Sigmoid colon (tissue), 4 donors: ENCODE measurements around the gene TCEANC.

Source experiments
- EP300 ChIP-seq, 4 donors: sonication (generic); formaldehyde crosslinking; IDR thresholded peaks; one replicate each; pipeline ENCODE4 v1.6.1; 2017; ENCODE audit warnings: antibody characterized with exemption in 4 of 4
- POLR2A ChIP-seq, 2 donors: fragments of 450-650 bp; IDR thresholded peaks; one replicate each; pipeline ENCODE4 v1.6.1; 2016; ENCODE audit warnings: antibody characterized with exemption in 2 of 2, mild to moderate bottlenecking in 2 of 2, moderate library complexity in 2 of 2
- POLR2AphosphoS5 ChIP-seq, 4 donors: sonication (generic); formaldehyde crosslinking; IDR thresholded peaks; one replicate each; pipeline ENCODE4 v1.6.1; 2017; ENCODE audit warnings: antibody characterized with exemption in 4 of 4
- TF ChIP-seq, protein P1 (sequence below), 4 experiments: fragments of 450-650 bp in 3 of 4; fragments of 200-600 bp in 1 of 4; IDR thresholded peaks; one replicate each; pipeline ENCODE4 v1.5.1; 2016 to 2019; ENCODE audit warnings: antibody characterized with exemption in 4 of 4, mild to moderate bottlenecking in 3 of 4, moderate library complexity in 2 of 4

DNA sequence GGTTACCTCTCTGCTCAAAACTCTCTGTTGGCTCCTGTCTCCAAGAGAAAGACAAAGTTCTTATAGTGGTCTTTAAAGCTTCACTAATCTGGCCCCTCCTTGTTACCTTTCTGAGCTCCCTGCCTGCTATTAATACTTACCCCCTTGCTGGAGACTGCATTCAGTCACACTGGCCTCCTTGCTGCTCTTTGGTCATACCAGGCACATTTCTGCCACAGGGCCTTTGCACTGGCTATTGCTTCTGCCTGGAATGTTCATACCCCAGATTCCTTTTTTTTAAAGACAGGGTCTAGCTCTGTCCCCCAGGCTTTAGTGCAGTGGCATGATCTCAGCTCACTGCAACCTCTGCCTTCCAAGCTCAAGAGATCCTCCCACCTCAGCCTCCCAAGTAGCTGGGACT is 20.1 kb downstream of the TCEANC start:
- TF ChIP-seq, protein P1, sequence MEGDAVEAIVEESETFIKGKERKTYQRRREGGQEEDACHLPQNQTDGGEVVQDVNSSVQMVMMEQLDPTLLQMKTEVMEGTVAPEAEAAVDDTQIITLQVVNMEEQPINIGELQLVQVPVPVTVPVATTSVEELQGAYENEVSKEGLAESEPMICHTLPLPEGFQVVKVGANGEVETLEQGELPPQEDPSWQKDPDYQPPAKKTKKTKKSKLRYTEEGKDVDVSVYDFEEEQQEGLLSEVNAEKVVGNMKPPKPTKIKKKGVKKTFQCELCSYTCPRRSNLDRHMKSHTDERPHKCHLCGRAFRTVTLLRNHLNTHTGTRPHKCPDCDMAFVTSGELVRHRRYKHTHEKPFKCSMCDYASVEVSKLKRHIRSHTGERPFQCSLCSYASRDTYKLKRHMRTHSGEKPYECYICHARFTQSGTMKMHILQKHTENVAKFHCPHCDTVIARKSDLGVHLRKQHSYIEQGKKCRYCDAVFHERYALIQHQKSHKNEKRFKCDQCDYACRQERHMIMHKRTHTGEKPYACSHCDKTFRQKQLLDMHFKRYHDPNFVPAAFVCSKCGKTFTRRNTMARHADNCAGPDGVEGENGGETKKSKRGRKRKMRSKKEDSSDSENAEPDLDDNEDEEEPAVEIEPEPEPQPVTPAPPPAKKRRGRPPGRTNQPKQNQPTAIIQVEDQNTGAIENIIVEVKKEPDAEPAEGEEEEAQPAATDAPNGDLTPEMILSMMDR (IDR thresholded peaks at IDR 0.05), result no peak
- no peak for TF ChIP-seq EP300 (IDR thresholded peaks at IDR 0.05)
- no peak for TF ChIP-seq POLR2A (IDR thresholded peaks at IDR 0.05)
- no peak for TF ChIP-seq POLR2AphosphoS5 (IDR thresholded peaks at IDR 0.05)
